PC-3 (cell line): ENCODE data around the gene COL4A3. TPM values are rescaled to one million over a fixed set of nuclear protein-coding genes. Genes with fewer than 3 reads are reported as not detected.

Experiments
- ATAC-seq: fragments of 200-7000 bp; cut with Tn5 transposase; 2 replicates; pipeline ENCODE4 v1.9.1; 2020; ENCODE audit warnings: mild to moderate bottlenecking, moderate library complexity
- BruUV-seq: library from RNA; stranded (reverse); fragments of 400-500 nt; replicated peaks from 2 replicates; lab custom pipeline; 2021; lab: Mats Ljungman, UMichigan
- CTCF ChIA-PET: fragments of 300-600 bp; sonication (Branson Sonifier 250); formaldehyde crosslinking; loops from one replicate; lab custom pipeline; 2022; ENCODE audit warnings: antibody characterized with exemption; lab: Charles Lee
- POLR2A ChIA-PET: fragments of 300-600 bp; sonication (Branson Sonifier 250); formaldehyde crosslinking; loops from one replicate; lab custom pipeline; 2022; ENCODE audit warnings: antibody characterized with exemption; ENCODE audit not compliant: unreplicated experiment; lab: Charles Lee
- DNase-seq: peaks from one replicate; pipeline ENCODE4 v3.0.0-alpha.2; 2015
- H2AFZ ChIP-seq: fragments of 300-600 bp; sonication (generic); 2 replicates; pipeline ENCODE4 v1.6.0; 2016; ENCODE audit warnings: antibody characterized with exemption, low read length
- H3F3A ChIP-seq: fragments of 300-600 bp; sonication (generic); one replicate; pipeline ENCODE4 v1.6.0; 2017; ENCODE audit warnings: antibody characterized with exemption, low read length, control low read depth, mild to moderate bottlenecking; ENCODE audit not compliant: unreplicated experiment
- H3K27ac ChIP-seq: fragments of 300-600 bp; sonication (generic); 2 replicates; pipeline ENCODE4 v1.5.1; 2016; ENCODE audit warnings: mild to moderate bottlenecking, low read length
- H3K27me3 ChIP-seq: fragments of 300-600 bp; sonication (generic); 2 replicates; pipeline ENCODE4 v1.6.1; 2016; ENCODE audit warnings: low read length, mixed read lengths
- H3K36me3 ChIP-seq: fragments of 300-600 bp; sonication (generic); 2 replicates; pipeline ENCODE4 v1.6.1; 2016; ENCODE audit warnings: low read depth, mixed run types, low read length, mixed read lengths
- H3K4me1 ChIP-seq: fragments of 300-600 bp; sonication (generic); 2 replicates; pipeline ENCODE4 v1.5.1; 2016; ENCODE audit warnings: low read length; ENCODE audit not compliant: insufficient read depth
- H3K4me2 ChIP-seq: fragments of 300-600 bp; sonication (generic); 2 replicates; pipeline ENCODE4 v1.6.0; 2016; ENCODE audit warnings: low read length
- H3K4me3 ChIP-seq: fragments of 300-600 bp; sonication (generic); 2 replicates; pipeline ENCODE4 v1.5.1; 2016; ENCODE audit warnings: mild to moderate bottlenecking, low read length, mixed read lengths
- H3K79me2 ChIP-seq: fragments of 300-600 bp; sonication (generic); 2 replicates; pipeline ENCODE4 v1.6.1; 2017; ENCODE audit warnings: low read length, mixed read lengths
- H3K9ac ChIP-seq: fragments of 300-600 bp; sonication (generic); 2 replicates; pipeline ENCODE4 v1.6.0; 2016; ENCODE audit warnings: mild to moderate bottlenecking, low read length
- H3K9me2 ChIP-seq: fragments of 300-600 bp; sonication (generic); replicated peaks from 2 replicates; pipeline ENCODE4 v1.6.1; 2016; ENCODE audit warnings: mixed run types, low read length, mixed read lengths
- H3K9me3 ChIP-seq: fragments of 300-600 bp; sonication (generic); 2 replicates; pipeline ENCODE4 v1.6.1; 2016; ENCODE audit warnings: low read length, mixed read lengths
- H4K20me1 ChIP-seq: fragments of 300-600 bp; sonication (generic); 2 replicates; pipeline ENCODE4 v1.6.1; 2016; ENCODE audit warnings: low read length, mixed read lengths
- CTCF ChIP-seq: fragments of 300-600 bp; sonication (generic); conservative IDR thresholded peaks from 2 replicates; pipeline ENCODE4 v1.5.1; 2017; ENCODE audit warnings: antibody characterized with exemption, low read depth, mild to moderate bottlenecking, low read length
- EZH2 ChIP-seq: fragments of 300-600 bp; sonication (generic); IDR thresholded peaks from one replicate; pipeline ENCODE4 v1.6.1; 2017; ENCODE audit warnings: antibody characterized with exemption, mild to moderate bottlenecking, low read length; ENCODE audit not compliant: unreplicated experiment
- EZH2phosphoT487 ChIP-seq: fragments of 300-600 bp; sonication (generic); IDR thresholded peaks from 2 replicates; pipeline ENCODE4 v1.6.1; 2018; ENCODE audit warnings: mild to moderate bottlenecking, antibody characterized with exemption, low read length, borderline replicate concordance
- intact Hi-C: fragments of 100-400 bp; cut with micrococcal nuclease; formaldehyde crosslinking; loops from 2 replicates; pipeline ENCODE4 v1.9.0; 2023
- total RNA-seq: library from RNA; depleted of rRNA; stranded (reverse); fragments of >200 nt; gene quantifications from 2 replicates; pipeline ENCODE4 v1.2.3, GENCODE V29; 2014

COL4A3 gene
- total RNA-seq, 1 experiment from 2014 or later: 0.73 TPM

- H3K4me1 ChIP-seq: no peaks in the 10 kb centered on the region
- ATAC-seq: no peak
- ChIA-PET CTCF (no interaction called here), POLR2A (no interaction called here)
- H3K27ac ChIP-seq: no peak overlapping the region
- no peaks in the 10 kb centered on the region for H3K9me2 ChIP-seq
- no peak for TF ChIP-seq EZH2
- TF ChIP-seq CTCF: no peak
- TF ChIP-seq EZH2phosphoT487: no peak
- no peak overlapping the region for H3K4me2 ChIP-seq
- H3K4me3 ChIP-seq: no peak overlapping the region
- no peaks in the 10 kb centered on the region for H3K36me3 ChIP-seq
- no TSS peak for BruUV-seq
- no peaks in the 10 kb centered on the region for H3K9me3 ChIP-seq
- H2AFZ ChIP-seq: no peak overlapping the region
- intact Hi-C loops: no loop called here
- no peak for DNase-seq
- H3K79me2 ChIP-seq: no peaks in the 10 kb centered on the region
- no peak overlapping the region for H3K9ac ChIP-seq
- no peaks in the 10 kb centered on the region for H3F3A ChIP-seq
- H4K20me1 ChIP-seq: no peaks in the 10 kb centered on the region
- peaks cover 8% of the 10 kb centered on the region; the same call in 1 of the 2 replicates for H3K27me3 ChIP-seq
Measured at GRCh38 chr2:227148106-227148505, 16.3 kb upstream of the COL4A3 start.

- Histone ChIP-seq H3K36me3 (no peaks in the 10 kb centered on the region), H3K9me3 (no peaks in the 10 kb centered on the region), H4K20me1 (no peaks in the 10 kb centered on the region), H3K27ac (no peak overlapping the region), H2AFZ (no peak overlapping the region), H3K79me2 (no peaks in the 10 kb centered on the region), H3K4me3 (no peak overlapping the region), H3K9me2 (no peaks in the 10 kb centered on the region), H3K9ac (no peak overlapping the region), H3F3A (no peaks in the 10 kb centered on the region), H3K4me2 (no peak overlapping the region), H3K27me3 (peaks cover 4% of the 10 kb centered on the region; the same call in 1 of the 2 replicates), H3K4me1 (no peaks in the 10 kb centered on the region)
- DNase-seq: no peak
- ChIA-PET CTCF (interaction anchor here (0.7 to 0.9 kb wide), 2 partner anchors 12 to 88 kb away, joined by 4 to 8 read pairs; no protein-coding TSS in a partner anchor), POLR2A (no interaction called here)
- intact Hi-C loops: no loop called here
- BruUV-seq: no TSS peak
- TF ChIP-seq CTCF (no peak), EZH2phosphoT487 (no peak), EZH2 (no peak)
- ATAC-seq: no peak
Measured at GRCh38 chr2:227150222-227150936, 14.0 kb upstream of the COL4A3 start.

GRCh38 chr2:227152093-227152766 is 12.2 kb upstream of the COL4A3 start:
- Histone ChIP-seq H3K4me2 (no peak overlapping the region), H3F3A (no peaks in the 10 kb centered on the region), H3K36me3 (no peaks in the 10 kb centered on the region), H3K9me2 (no peaks in the 10 kb centered on the region), H4K20me1 (no peaks in the 10 kb centered on the region), H3K9ac (no peak overlapping the region), H2AFZ (no peak overlapping the region), H3K4me3 (no peak overlapping the region), H3K4me1 (no peaks in the 10 kb centered on the region), H3K27ac (no peak overlapping the region), H3K79me2 (no peaks in the 10 kb centered on the region), H3K9me3 (no peaks in the 10 kb centered on the region), H3K27me3 (no peaks in the 10 kb centered on the region)
- BruUV-seq: no TSS peak
- ChIA-PET POLR2A (no interaction called here), CTCF (no interaction called here)
- ATAC-seq (no peak), DNase-seq (no peak)
- intact Hi-C loops: no loop called here
- TF ChIP-seq CTCF: no peak
- TF ChIP-seq EZH2phosphoT487: no peak
- TF ChIP-seq EZH2: no peak
